Gastrocnemius medialis (tissue), 4 donors: Measurements from ENCODE around the gene ZDHHC14. TPM values are rescaled to one million over a fixed set of nuclear protein-coding genes. Genes with fewer than 3 reads are reported as not detected.

ENCODE experiments used
- ATAC-seq, 2 donors: fragments of 150-250 bp; one replicate each; pipeline ENCODE4 v1.9.1; 2016
- DNase-seq, 2 donors: peaks; one replicate each; pipeline ENCODE4 v3.0.0-alpha.2; 2019
- H3K27ac ChIP-seq, 4 donors: fragments of 200-600 bp; sonication (generic); 1 replicate in 1 of 4; 2 replicates in 3 of 4; pipeline ENCODE4 v1.5.1; 2016 to 2018; ENCODE audit warnings: mild to moderate bottlenecking in 2 of 4, moderate library complexity in 1 of 4
- H3K27me3 ChIP-seq, 3 donors: fragments of 200-600 bp; sonication (generic) in 2 of 3; 1 replicate in 1 of 3; 2 replicates in 2 of 3; pipeline versions ENCODE4 v1.5.1 to v1.6.0; 2016 to 2019; ENCODE audit warnings: mild to moderate bottlenecking in 1 of 3, moderate library complexity in 1 of 3
- H3K36me3 ChIP-seq, 2 donors: fragments of 200-600 bp; sonication (generic) in 1 of 2; one replicate each; pipeline ENCODE4 v1.5.1; 2017 to 2018
- H3K4me1 ChIP-seq, 2 donors: fragments of 200-600 bp; sonication (generic) in 1 of 2; one replicate each; pipeline ENCODE4 v1.5.1; 2016 to 2017; ENCODE audit warnings: mild to moderate bottlenecking in 2 of 2
- H3K4me3 ChIP-seq, 4 donors: fragments of 200-600 bp; sonication (generic) in 3 of 4; 1 replicate in 1 of 4; 2 replicates in 3 of 4; pipeline ENCODE4 v1.5.1; 2016 to 2019; ENCODE audit warnings: mild to moderate bottlenecking in 2 of 4
- H3K9me3 ChIP-seq, 3 donors: fragments of 200-600 bp; sonication (generic) in 2 of 3; 1 replicate in 1 of 3; 2 replicates in 2 of 3; pipeline ENCODE4 v1.5.1; 2016 to 2019
- POLR2A ChIP-seq, 2 donors: fragments of 450-650 bp; IDR thresholded peaks; one replicate each; pipeline ENCODE4 v1.6.1; 2017; ENCODE audit warnings: antibody characterized with exemption in 2 of 2, mild to moderate bottlenecking in 2 of 2, moderate library complexity in 2 of 2
- in situ Hi-C, 4 donors: fragments of 200-750 bp; cut with MboI; loops; one replicate each; pipeline versions ENCODE4 v1.15.0 to v1.8.0; 2017; ENCODE audit warnings: low sequenced_read_pairs in 4 of 4
- intact Hi-C: fragments of 100-400 bp; cut with DNase I; formaldehyde crosslinking; loops from one replicate; pipeline ENCODE4 v1.15.1; 2023; ENCODE audit warnings: low total_unique reads
- total RNA-seq, 4 donors: library from RNA; depleted of rRNA; stranded (reverse); fragments of >200 nt; gene quantifications; one replicate each; pipeline versions ENCODE4 v1.1.0 to v1.2.3, GENCODE V29; 2016
- TF ChIP-seq, protein P1 (sequence below), 5 experiments: fragments of 450-650 bp in 3 of 5; fragments of 200-600 bp in 2 of 5; sonication (generic) in 2 of 5; IDR thresholded peaks in 4 of 5; conservative IDR thresholded peaks in 1 of 5; 1 replicate in 4 of 5; 2 replicates in 1 of 5; pipeline ENCODE4 v1.5.1; 2016 to 2019; ENCODE audit warnings: antibody characterized with exemption in 5 of 5, mild to moderate bottlenecking in 3 of 5, moderate library complexity in 3 of 5

The ZDHHC14 gene
- total RNA-seq, 4 donors from 2014 or later: 3.7 to 7.7 (median 5.9) TPM

DNA sequence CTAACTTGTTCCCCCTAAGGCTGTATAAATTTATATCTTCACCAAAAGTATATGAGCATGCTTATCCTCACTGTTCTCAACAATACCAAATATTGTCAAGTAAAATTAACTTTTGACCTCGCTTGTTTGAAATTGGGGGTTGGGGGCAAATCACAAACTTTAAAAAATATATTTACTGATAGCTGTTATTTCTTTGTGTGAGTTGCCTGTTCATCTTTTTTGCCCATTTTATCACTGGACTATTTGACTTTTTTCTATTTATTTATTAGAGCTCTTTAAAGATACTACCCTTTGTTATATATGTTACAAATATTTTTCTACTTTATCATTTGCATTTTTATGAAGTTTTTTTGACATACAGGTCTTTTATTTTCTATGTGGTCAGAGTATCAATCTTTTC, 187.7 kb downstream of the ZDHHC14 start:
- Histone ChIP-seq H3K27me3 (no peaks in the 10 kb centered on the region), H3K9me3 (no peaks in the 10 kb centered on the region), H3K27ac (no peak overlapping the region), H3K36me3 (no peaks in the 10 kb centered on the region), H3K4me1 (peaks cover 0 to 7% of the 10 kb centered on the region in 2 donors), H3K4me3 (no peak overlapping the region)
- ATAC-seq (no peak), DNase-seq (no peak)
- intact Hi-C loops (no loop called here), in situ Hi-C loops (no loop called here)
- TF ChIP-seq POLR2A (IDR thresholded peaks at IDR 0.05): no peak
- TF ChIP-seq, protein P1, sequence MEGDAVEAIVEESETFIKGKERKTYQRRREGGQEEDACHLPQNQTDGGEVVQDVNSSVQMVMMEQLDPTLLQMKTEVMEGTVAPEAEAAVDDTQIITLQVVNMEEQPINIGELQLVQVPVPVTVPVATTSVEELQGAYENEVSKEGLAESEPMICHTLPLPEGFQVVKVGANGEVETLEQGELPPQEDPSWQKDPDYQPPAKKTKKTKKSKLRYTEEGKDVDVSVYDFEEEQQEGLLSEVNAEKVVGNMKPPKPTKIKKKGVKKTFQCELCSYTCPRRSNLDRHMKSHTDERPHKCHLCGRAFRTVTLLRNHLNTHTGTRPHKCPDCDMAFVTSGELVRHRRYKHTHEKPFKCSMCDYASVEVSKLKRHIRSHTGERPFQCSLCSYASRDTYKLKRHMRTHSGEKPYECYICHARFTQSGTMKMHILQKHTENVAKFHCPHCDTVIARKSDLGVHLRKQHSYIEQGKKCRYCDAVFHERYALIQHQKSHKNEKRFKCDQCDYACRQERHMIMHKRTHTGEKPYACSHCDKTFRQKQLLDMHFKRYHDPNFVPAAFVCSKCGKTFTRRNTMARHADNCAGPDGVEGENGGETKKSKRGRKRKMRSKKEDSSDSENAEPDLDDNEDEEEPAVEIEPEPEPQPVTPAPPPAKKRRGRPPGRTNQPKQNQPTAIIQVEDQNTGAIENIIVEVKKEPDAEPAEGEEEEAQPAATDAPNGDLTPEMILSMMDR (IDR thresholded peaks at IDR 0.05 in 4 of 5, conservative IDR thresholded peaks at IDR 0.05 in 1 of 5): no peak

DNA sequence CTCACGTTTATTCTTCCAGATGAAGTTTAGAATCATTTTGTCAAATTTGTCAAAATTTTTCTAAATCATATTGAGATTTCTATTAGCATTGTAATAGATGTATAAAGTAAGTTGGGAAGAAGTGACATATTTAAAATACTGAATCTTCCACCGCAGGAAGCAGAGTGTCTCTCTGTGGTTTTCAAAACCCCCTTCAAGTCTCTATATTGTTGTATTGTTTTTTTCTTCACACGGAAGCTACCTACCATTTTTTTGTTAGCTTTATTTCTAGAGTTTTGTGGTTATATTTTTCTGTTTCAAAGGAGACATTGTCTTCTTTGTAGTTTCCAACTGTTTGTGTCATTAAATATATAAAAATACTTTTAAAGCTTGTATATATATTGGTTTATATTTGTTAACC, 188.6 kb downstream of the ZDHHC14 start:
- TF ChIP-seq, protein P1 (IDR thresholded peaks at IDR 0.05 in 4 of 5, conservative IDR thresholded peaks at IDR 0.05 in 1 of 5): no peak
- TF ChIP-seq POLR2A (IDR thresholded peaks at IDR 0.05): no peak
- DNase-seq: no peak
- Histone ChIP-seq H3K4me1 (peaks cover 1 to 9% of the 10 kb centered on the region in 2 donors), H3K36me3 (no peaks in the 10 kb centered on the region), H3K4me3 (no peak overlapping the region), H3K27ac (no peak overlapping the region), H3K27me3 (no peaks in the 10 kb centered on the region), H3K9me3 (no peaks in the 10 kb centered on the region)
- in situ Hi-C loops: no loop called here
- intact Hi-C loops: no loop called here
- no peak for ATAC-seq

DNA sequence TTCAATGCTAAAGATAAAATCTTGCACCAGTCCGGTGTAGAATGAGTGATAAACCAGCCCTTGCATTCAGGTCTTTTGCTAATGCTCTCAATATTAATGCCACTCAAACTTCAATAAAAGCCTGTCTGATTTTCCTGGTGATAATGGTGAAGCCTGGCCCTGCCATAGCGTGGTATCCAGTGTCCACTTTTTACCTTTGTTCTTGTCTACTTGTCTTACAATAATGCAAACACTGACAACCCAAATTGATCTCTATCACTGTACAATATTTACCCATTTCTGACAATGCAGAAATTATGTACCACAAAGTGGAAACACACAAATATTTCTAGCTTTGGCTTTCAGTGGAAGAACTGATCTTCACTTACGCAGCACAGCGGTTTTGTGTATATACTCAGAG, 189.1 kb downstream of the ZDHHC14 start:
- no peak for TF ChIP-seq POLR2A (IDR thresholded peaks at IDR 0.05)
- TF ChIP-seq, protein P1 (IDR thresholded peaks at IDR 0.05 in 4 of 5, conservative IDR thresholded peaks at IDR 0.05 in 1 of 5): no peak

DNA sequence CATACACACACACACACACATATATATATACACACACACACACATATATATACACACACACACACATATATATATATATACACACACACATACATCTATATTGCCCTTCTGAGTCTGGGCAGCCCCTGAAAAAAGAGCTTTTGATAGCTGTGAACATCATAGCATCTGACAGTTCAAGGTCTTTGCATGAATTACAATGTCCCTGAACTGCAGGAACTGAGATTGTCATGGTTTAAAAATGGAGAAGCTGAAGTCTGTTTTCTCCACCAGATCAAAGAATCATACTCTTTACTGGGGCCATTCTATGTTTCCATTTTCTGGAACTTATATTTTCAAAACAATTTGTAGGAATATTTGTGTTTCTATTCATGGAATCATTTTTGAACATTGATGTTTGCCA, 189.8 kb downstream of the ZDHHC14 start:
- DNase-seq: no peak
- Histone ChIP-seq H3K4me1 (peaks cover 4 to 21% of the 10 kb centered on the region in 2 donors), H3K27me3 (no peaks in the 10 kb centered on the region), H3K4me3 (no peak overlapping the region), H3K9me3 (no peaks in the 10 kb centered on the region), H3K27ac (no peak overlapping the region), H3K36me3 (no peaks in the 10 kb centered on the region)
- intact Hi-C loops (no loop called here), in situ Hi-C loops (loop anchor here in 1 of 4 donors (10.0 kb wide), 1 partner anchor 256 kb away; no protein-coding TSS in a partner anchor)
- TF ChIP-seq, protein P1 (IDR thresholded peaks at IDR 0.05 in 4 of 5, conservative IDR thresholded peaks at IDR 0.05 in 1 of 5): no peak
- no peak for TF ChIP-seq POLR2A (IDR thresholded peaks at IDR 0.05)
- ATAC-seq: no peak

More for the DNA sequence above, 189.1 kb downstream of the ZDHHC14 start:
- in situ Hi-C loops: loop anchor here in 1 of 4 donors (10.0 kb wide), 1 partner anchor 255 kb away; no protein-coding TSS in a partner anchor
- DNase-seq (no peak), ATAC-seq (no peak)
- H3K36me3 ChIP-seq: no peaks in the 10 kb centered on the region
- H3K4me3 ChIP-seq: no peak overlapping the region
- peaks cover 4 to 15% of the 10 kb centered on the region in 2 donors for H3K4me1 ChIP-seq
- intact Hi-C loops: no loop called here
- no peaks in the 10 kb centered on the region for H3K9me3 ChIP-seq
- no peak overlapping the region for H3K27ac ChIP-seq
- no peaks in the 10 kb centered on the region for H3K27me3 ChIP-seq

DNA sequence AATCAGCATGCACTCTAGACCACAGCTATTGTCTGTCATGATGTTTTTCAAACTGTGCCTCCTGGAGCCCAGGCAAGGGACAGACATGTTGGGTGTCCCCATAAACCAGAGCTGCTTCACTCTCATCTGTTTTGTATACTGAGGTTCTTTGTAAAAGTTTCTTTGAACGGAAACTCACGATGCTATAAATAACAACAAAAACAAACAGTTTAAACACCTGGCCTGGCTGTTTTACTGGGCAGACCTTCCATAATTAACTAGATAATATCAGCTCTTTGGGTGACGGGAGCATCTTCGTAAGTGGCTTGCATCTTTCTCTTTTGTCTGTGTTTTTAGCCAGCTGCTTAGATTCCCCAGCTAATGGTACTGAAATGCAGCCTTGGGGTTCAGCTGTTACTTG, 190.3 kb downstream of the ZDHHC14 start:
- Histone ChIP-seq H3K27ac (no peak overlapping the region), H3K4me1 (peaks cover 4 to 21% of the 10 kb centered on the region in 2 donors), H3K27me3 (no peaks in the 10 kb centered on the region), H3K4me3 (no peak overlapping the region), H3K9me3 (no peaks in the 10 kb centered on the region), H3K36me3 (no peaks in the 10 kb centered on the region)
- TF ChIP-seq, protein P1 (IDR thresholded peaks at IDR 0.05 in 4 of 5, conservative IDR thresholded peaks at IDR 0.05 in 1 of 5): no peak
- TF ChIP-seq POLR2A (IDR thresholded peaks at IDR 0.05): no peak
- in situ Hi-C loops (loop anchor here in 1 of 4 donors (10.0 kb wide), 1 partner anchor 256 kb away; no protein-coding TSS in a partner anchor), intact Hi-C loops (no loop called here)
- no peak for DNase-seq
- no peak for ATAC-seq
